Thoracic aorta (tissue), 2 donors: ENCODE data around the gene ATXN7L1. TPM values are rescaled to one million over a fixed set of nuclear protein-coding genes. Genes with fewer than 3 reads are reported as not detected.
A peak's percentile ranks its signal among the peaks of the same experiment; 100 is the strongest.

Experiments
- ATAC-seq: fragments of 150-250 bp; one replicate; pipeline ENCODE4 v1.8.0; 2017; ENCODE audit warnings: low read depth; ENCODE audit not compliant: insufficient number of reproducible peaks, low FRiP score
- DNase-seq: peaks from one replicate; pipeline ENCODE4 v3.0.0-alpha.2; 2020; ENCODE audit warnings: low spot score
- H3K27ac ChIP-seq, 2 donors: fragments of 200-600 bp; sonication (generic); 1 replicate in 1 of 2; 2 replicates in 1 of 2; pipeline ENCODE4 v1.5.1; 2016; ENCODE audit warnings: mild to moderate bottlenecking in 2 of 2, moderate library complexity in 2 of 2
- H3K27me3 ChIP-seq: fragments of 200-600 bp; sonication (generic); replicated peaks from 2 replicates; pipeline ENCODE4 v1.6.0; 2016; ENCODE audit warnings: mild to moderate bottlenecking; ENCODE audit not compliant: insufficient read depth
- H3K36me3 ChIP-seq: fragments of 200-600 bp; sonication (generic); one replicate; pipeline ENCODE4 v1.5.1; 2016
- H3K4me1 ChIP-seq, 2 donors: fragments of 200-600 bp; sonication (generic); 1 replicate in 1 of 2; 2 replicates in 1 of 2; pipeline versions ENCODE4 v1.5.1 to v1.6.0; 2016; ENCODE audit warnings: low read depth in 2 of 2, mild to moderate bottlenecking in 1 of 2; ENCODE audit not compliant: control insufficient read depth in 1 of 2
- H3K4me3 ChIP-seq: fragments of 200-600 bp; sonication (generic); 2 replicates; pipeline ENCODE4 v1.5.1; 2016; ENCODE audit warnings: mild to moderate bottlenecking
- H3K9me3 ChIP-seq: fragments of 200-600 bp; sonication (generic); 2 replicates; pipeline ENCODE4 v1.5.1; 2016
- CTCF ChIP-seq: fragments of 200-600 bp; sonication (generic); IDR thresholded peaks from one replicate; pipeline ENCODE4 v1.5.1; 2019; ENCODE audit warnings: antibody characterized with exemption
- total RNA-seq, 2 donors: library from RNA; depleted of rRNA; stranded (reverse); fragments of >200 nt; gene quantifications; one replicate each; pipeline versions ENCODE4 v1.1.0 to v1.2.3, GENCODE V29; 2016

Gene ATXN7L1
- total RNA-seq, 2 donors from 2014 or later, result 11.6 to 13.4 TPM

- no peaks in the 10 kb centered on the region for H3K27me3 ChIP-seq
- DNase-seq (no peak), ATAC-seq (no peak)
- no peaks in the 10 kb centered on the region for H3K9me3 ChIP-seq
- TF ChIP-seq CTCF, result no peak
- no peaks in the 10 kb centered on the region for H3K36me3 ChIP-seq
- H3K4me3 ChIP-seq, result no peak overlapping the region
- H3K4me1 ChIP-seq, result peaks cover 0 to 20% of the 10 kb centered on the region in 2 donors
- H3K27ac ChIP-seq, result no peak overlapping the region
Observed at GRCh38 chr7:105653441-105654005, 222.9 kb downstream of the ATXN7L1 start.

GRCh38 chr7:105652359-105652993 lies 223.9 kb downstream of the ATXN7L1 start:
- TF ChIP-seq CTCF, result peak; percentile 82
- no peaks in the 10 kb centered on the region for H3K27me3 ChIP-seq
- no peak overlapping the region for H3K27ac ChIP-seq
- peaks cover 0 to 20% of the 10 kb centered on the region in 2 donors for H3K4me1 ChIP-seq
- H3K4me3 ChIP-seq, result no peak overlapping the region
- H3K9me3 ChIP-seq, result no peaks in the 10 kb centered on the region
- ATAC-seq (no peak), DNase-seq (peak; percentile 16)
- H3K36me3 ChIP-seq, result no peaks in the 10 kb centered on the region

- TF ChIP-seq CTCF, result no peak
- peaks cover 0 to 20% of the 10 kb centered on the region in 2 donors for H3K4me1 ChIP-seq
- H3K9me3 ChIP-seq, result no peaks in the 10 kb centered on the region
- no peaks in the 10 kb centered on the region for H3K27me3 ChIP-seq
- DNase-seq (no peak), ATAC-seq (no peak)
- no peaks in the 10 kb centered on the region for H3K36me3 ChIP-seq
- H3K27ac ChIP-seq, result no peak overlapping the region
- H3K4me3 ChIP-seq, result no peak overlapping the region
Observed at GRCh38 chr7:105651798-105652197, 224.6 kb downstream of the ATXN7L1 start.

GRCh38 chr7:105650382-105650970 lies 225.9 kb downstream of the ATXN7L1 start:
- H3K27me3 ChIP-seq, result no peaks in the 10 kb centered on the region
- H3K4me3 ChIP-seq, result no peak overlapping the region
- TF ChIP-seq CTCF, result no peak
- no peaks in the 10 kb centered on the region for H3K9me3 ChIP-seq
- no peak overlapping the region for H3K27ac ChIP-seq
- peaks cover 0 to 13% of the 10 kb centered on the region in 2 donors for H3K4me1 ChIP-seq
- ATAC-seq, result no peak
- DNase-seq, result no peak
- no peaks in the 10 kb centered on the region for H3K36me3 ChIP-seq

GRCh38 chr7:105649727-105650381 lies 226.5 kb downstream of the ATXN7L1 start:
- Histone ChIP-seq H3K9me3 (no peaks in the 10 kb centered on the region), H3K27ac (no peak overlapping the region), H3K4me3 (no peak overlapping the region), H3K36me3 (no peaks in the 10 kb centered on the region), H3K27me3 (no peaks in the 10 kb centered on the region), H3K4me1 (peaks cover 0 to 8% of the 10 kb centered on the region in 2 donors)
- ATAC-seq (no peak), DNase-seq (no peak)
- TF ChIP-seq CTCF, result no peak
